A549 (cell line): ENCODE measurements around the gene WWP2. TPM values are rescaled to one million over a fixed set of nuclear protein-coding genes. Genes with fewer than 3 reads are reported as not detected.

Experiments used
- ATAC-seq, 2 experiments: fragments of 200-7000 bp in 1 of 2; fragments of >200 bp in 1 of 2; cut with Nextera tagmentation in 1 of 2; cut with Tn5 transposase in 1 of 2; 3 replicates each; pipeline versions ENCODE4 v1.8.0 to v1.9.1; 2018 to 2020; ENCODE audit warnings: mild to moderate bottlenecking in 1 of 2, moderate library complexity in 1 of 2
- CTCF ChIA-PET: fragments of 300-600 bp; sonication (Branson Sonifier 250); formaldehyde crosslinking; extraction: SDS; loops from one replicate; lab custom pipeline; 2021; ENCODE audit warnings: antibody characterized with exemption, inconsistent platforms; lab: Yijun Ruan, JAX
- POLR2A ChIA-PET: fragments of 350-600 bp; formaldehyde crosslinking; extraction: SDS; loops from one replicate; lab custom pipeline; 2021; ENCODE audit warnings: antibody characterized with exemption, inconsistent platforms; lab: Yijun Ruan, JAX
- DNase-seq, 2 experiments: peaks; one replicate each; pipeline versions ENCODE4 v3.0.0 to v3.0.0-alpha.2; 2011 to 2016; ENCODE audit warnings: low read depth in 1 of 2, low spot score in 1 of 2
- FAIRE-seq: peaks from 2 replicates; lab custom pipeline; 2011; peaks lifted over from hg19 to GRCh38; lab: Jason Lieb, UNC
- H3K27ac ChIP-seq, 2 experiments: fragments of >200 bp; sonication (Bioruptor Twin); formaldehyde crosslinking; 3 replicates each; pipeline ENCODE4 v1.5.1; 2016 to 2017
- H3K4me1 ChIP-seq: fragments of >200 bp; sonication (Bioruptor Twin); formaldehyde crosslinking; 3 replicates; pipeline ENCODE4 v1.6.1; 2016
- H3K4me2 ChIP-seq: fragments of >200 bp; sonication (Bioruptor Twin); formaldehyde crosslinking; 3 replicates; pipeline ENCODE4 v1.6.1; 2016
- H3K4me3 ChIP-seq: fragments of >200 bp; sonication (Bioruptor Twin); formaldehyde crosslinking; 3 replicates; pipeline ENCODE4 v1.5.1; 2016
- H3K9me3 ChIP-seq: fragments of >200 bp; sonication (Bioruptor Twin); formaldehyde crosslinking; 3 replicates; pipeline ENCODE4 v1.6.1; 2016
- CBX8 ChIP-seq: fragments of 200-600 bp; sonication (generic); IDR thresholded peaks from 2 replicates; pipeline ENCODE4 v1.6.1; 2016
- CEBPB ChIP-seq, 2 experiments: fragments of >200 bp in 1 of 2; sonication (Bioruptor Twin) in 1 of 2; formaldehyde crosslinking in 1 of 2; IDR thresholded peaks; 2 replicates each; pipeline ENCODE4 v1.6.1; 2012 to 2016
- EHF ChIP-seq: fragments of 250-450 bp; sonication (Bioruptor Pico); IDR thresholded peaks from 2 replicates; pipeline ENCODE4 v1.5.0; 2020; ENCODE audit warnings: mild to moderate bottlenecking
- FOSL2 ChIP-seq, 2 experiments: fragments of 450-650 bp in 1 of 2; fragments of >200 bp in 1 of 2; sonication (Bioruptor Twin) in 1 of 2; formaldehyde crosslinking; IDR thresholded peaks; 2 replicates each; pipeline versions ENCODE4 v1.5.0 to v1.6.1; 2016 to 2020; ENCODE audit warnings: mild to moderate bottlenecking in 1 of 2, moderate library complexity in 1 of 2
- FOXS1 ChIP-seq: fragments of 250-450 bp; sonication (Bioruptor Pico); IDR thresholded peaks from 2 replicates; pipeline ENCODE4 v1.5.0; 2020; ENCODE audit warnings: mild to moderate bottlenecking, moderate library complexity
- GATA3 ChIP-seq: IDR thresholded peaks from 2 replicates; pipeline ENCODE4 v1.6.1; 2012; ENCODE audit warnings: borderline replicate concordance
- HES2 ChIP-seq: fragments of >200 bp; sonication (Bioruptor Twin); formaldehyde crosslinking; IDR thresholded peaks from 2 replicates; pipeline ENCODE4 v1.6.1; 2016
- HOXB13 ChIP-seq: fragments of 250-450 bp; sonication (Bioruptor Pico); IDR thresholded peaks from 2 replicates; pipeline ENCODE4 v1.5.0; 2020; ENCODE audit warnings: low read depth, mild to moderate bottlenecking, moderate library complexity
- JUN ChIP-seq, 2 experiments: fragments of >200 bp; sonication (Bioruptor Twin); formaldehyde crosslinking; IDR thresholded peaks; 2 replicates in 1 of 2; 3 replicates in 1 of 2; pipeline ENCODE4 v1.6.1; 2016 to 2017
- JUNB ChIP-seq: fragments of >200 bp; sonication (Bioruptor Twin); formaldehyde crosslinking; IDR thresholded peaks from 2 replicates; pipeline ENCODE4 v1.6.1; 2016
- KDM1A ChIP-seq: fragments of 200-600 bp; sonication (generic); IDR thresholded peaks from 2 replicates; pipeline ENCODE4 v1.6.1; 2016; ENCODE audit warnings: low read depth, mild to moderate bottlenecking
- MAFK ChIP-seq: fragments of 450-650 bp; IDR thresholded peaks from 2 replicates; pipeline ENCODE4 v1.6.1; 2014; ENCODE audit not compliant: partially characterized antibody
- MAZ ChIP-seq: fragments of 150-350 bp; IDR thresholded peaks from 2 replicates; pipeline ENCODE4 v1.6.1; 2014; ENCODE audit warnings: antibody characterized with exemption, low read depth, low read length, borderline replicate concordance
- NFE2L2 ChIP-seq: fragments of 150-350 bp; conservative IDR thresholded peaks from 2 replicates; pipeline ENCODE4 v1.6.1; 2014; ENCODE audit warnings: low read length
- NR3C1 ChIP-seq: fragments of >200 bp; sonication (Bioruptor Twin); formaldehyde crosslinking; IDR thresholded peaks from 3 replicates; pipeline ENCODE4 v1.6.1; 2017
- PHF8 ChIP-seq: fragments of 200-600 bp; sonication (generic); IDR thresholded peaks from 2 replicates; pipeline ENCODE4 v1.6.1; 2016; ENCODE audit warnings: low read depth, mild to moderate bottlenecking, antibody characterized with exemption, moderate library complexity, borderline replicate concordance
- POLR2A ChIP-seq: IDR thresholded peaks from 2 replicates; pipeline ENCODE4 v1.6.1; 2012; ENCODE audit warnings: mild to moderate bottlenecking, low read length
- RAD21 ChIP-seq, 2 experiments: fragments of >200 bp in 1 of 2; sonication (Bioruptor Twin) in 1 of 2; formaldehyde crosslinking in 1 of 2; IDR thresholded peaks in 1 of 2; conservative IDR thresholded peaks in 1 of 2; 2 replicates in 1 of 2; 3 replicates in 1 of 2; pipeline ENCODE4 v1.6.1; 2012 to 2018; ENCODE audit warnings: inconsistent platforms in 1 of 2
- RFX5 ChIP-seq: fragments of 450-650 bp; IDR thresholded peaks from 2 replicates; pipeline ENCODE4 v1.7.1; 2014; ENCODE audit warnings: antibody characterized with exemption, mild to moderate bottlenecking, moderate library complexity
- SMC3 ChIP-seq: fragments of >200 bp; sonication (Bioruptor Twin); formaldehyde crosslinking; IDR thresholded peaks from 3 replicates; pipeline ENCODE4 v1.6.1; 2018; ENCODE audit warnings: inconsistent platforms
- TFCP2L1 ChIP-seq: fragments of 250-450 bp; sonication (Bioruptor Pico); IDR thresholded peaks from 2 replicates; pipeline ENCODE4 v1.5.0; 2021; ENCODE audit warnings: mild to moderate bottlenecking
- ZC3H11A ChIP-seq: fragments of 450-650 bp; IDR thresholded peaks from 2 replicates; pipeline ENCODE4 v1.6.1; 2014; ENCODE audit warnings: antibody characterized with exemption, mild to moderate bottlenecking
- ZFP36 ChIP-seq: fragments of 450-650 bp; IDR thresholded peaks from 2 replicates; pipeline ENCODE4 v1.6.1; 2014; ENCODE audit warnings: borderline replicate concordance; ENCODE audit not compliant: partially characterized antibody
- ZNF302 ChIP-seq: fragments of 250-450 bp; sonication (Bioruptor Pico); IDR thresholded peaks from 2 replicates; pipeline ENCODE4 v1.9.0; 2021; ENCODE audit warnings: inconsistent platforms, mild to moderate bottlenecking, moderate library complexity
- ZSCAN20 ChIP-seq: fragments of 250-450 bp; sonication (Bioruptor Pico); IDR thresholded peaks from 2 replicates; pipeline ENCODE4 v1.8.0; 2022; ENCODE audit warnings: mild to moderate bottlenecking, moderate library complexity
- WGBS: methylation state at CpG from one replicate; pipeline ENCODE4 v1.1.6; 2017; ENCODE audit errors: missing lambda C conversion rate; 5-methylcytosine and 5-hydroxymethylcytosine counted together
- polyA plus RNA-seq, 4 experiments: library from polyadenylated mRNA; depleted of rRNA in 3 of 4; stranded (reverse); fragments of >200 nt; fragmentation: RNase III in 1 of 4; extraction: RNeasy Plus Mini Kit Qiagen cat#74134 plus additional on column Dnase treatment in 1 of 4; gene quantifications; 2 replicates in 3 of 4; 3 replicates in 1 of 4; pipeline ENCODE4 v1.2.3, GENCODE V29; 2011 to 2017
- TF ChIP-seq, protein P1 (sequence below): fragments of 250-450 bp; sonication (Bioruptor Pico); IDR thresholded peaks from 2 replicates; pipeline ENCODE4 v1.5.0; 2021; ENCODE audit warnings: mild to moderate bottlenecking, moderate library complexity, borderline replicate concordance
- TF ChIP-seq, protein P2 (sequence below): fragments of >200 bp; sonication (Bioruptor Twin); formaldehyde crosslinking; IDR thresholded peaks from 3 replicates; pipeline ENCODE4 v1.6.1; 2016

WWP2 gene
- polyA plus RNA-seq, 2 of the 4 experiments (the other 2 are of a cell fraction): 16.1 to 16.2 TPM

DNA sequence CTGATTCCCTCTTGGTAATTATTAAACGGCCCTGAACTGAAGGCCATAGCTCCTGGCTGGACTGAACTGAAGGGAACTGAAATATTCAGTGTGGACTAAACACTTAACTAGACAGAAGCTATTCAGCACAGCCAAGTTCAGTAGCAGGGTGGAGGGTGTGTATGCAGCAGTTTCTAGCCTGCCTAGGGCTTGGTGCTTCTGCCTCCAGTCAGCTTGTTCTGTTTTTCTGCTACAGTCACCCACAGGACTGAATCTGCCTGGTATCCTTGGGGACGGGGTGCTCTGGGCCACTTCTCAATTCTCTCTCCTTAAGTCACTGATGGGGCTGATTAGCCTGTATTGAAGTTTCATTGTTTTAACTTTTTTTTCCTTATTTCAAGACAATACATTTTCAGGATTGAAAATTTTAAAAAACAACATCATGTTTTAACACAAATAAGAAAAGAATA is 77.1 kb downstream of the WWP2 start:
- Histone ChIP-seq H3K4me2 (no peak overlapping the region), H3K9me3 (no peaks in the 10 kb centered on the region), H3K27ac (no peak overlapping the region)
- ATAC-seq: no peak; a peak in 3 of 6 replicates
- TF ChIP-seq RFX5: no peak
- TF ChIP-seq HES2: no peak
- TF ChIP-seq TFCP2L1: no peak
- no peak for TF ChIP-seq ZSCAN20 (CRISPR knock-in tag)
- no peak for TF ChIP-seq MAFK
- TF ChIP-seq, all 56 proteins: peak for 0
- POLR2A ChIA-PET: no interaction called here
- CTCF ChIA-PET: interaction anchor here (0.8 to 1.5 kb wide), 6 partner anchors 12 to 91 kb away, joined by 3 to 6 read pairs (median 3); no protein-coding TSS in a partner anchor
- 66% methylated on average over 2 of the region's 2 CpGs for WGBS
- no peak for DNase-seq
- no peak overlapping the region for H3K4me3 ChIP-seq
- no peak for FAIRE-seq
- H3K4me1 ChIP-seq: no peaks in the 10 kb centered on the region

GRCh38 chr16:69839798-69840409 is 77.8 kb downstream of the WWP2 start:
- Histone ChIP-seq H3K4me1 (no peaks in the 10 kb centered on the region), H3K9me3 (no peaks in the 10 kb centered on the region), H3K4me2 (no peak overlapping the region), H3K27ac (no peak overlapping the region)
- DNase-seq: no peak
- CTCF ChIA-PET: interaction anchor here (1.1 to 2.7 kb wide), 3 partner anchors 19 to 46 kb away, joined by 3 to 11 read pairs (median 3); no protein-coding TSS in a partner anchor
- ATAC-seq: no peak
- TF ChIP-seq KDM1A (no peak), ZSCAN20 (CRISPR knock-in tag) (no peak), JUN (IDR thresholded peaks at IDR 0.05) (no peak), GATA3 (no peak), JUNB (no peak), FOSL2 (IDR thresholded peaks at IDR 0.05) (no peak), FOSL2 (CRISPR knock-in tag; IDR thresholded peaks at IDR 0.05) (no peak), ZC3H11A (no peak), CBX8 (no peak), SMC3 (no peak), ZFP36 (no peak), RAD21 (conservative IDR thresholded peaks at IDR 0.05 in 1 of 2, IDR thresholded peaks at IDR 0.05 in 1 of 2) (no peak)
- TF ChIP-seq, protein P1, sequence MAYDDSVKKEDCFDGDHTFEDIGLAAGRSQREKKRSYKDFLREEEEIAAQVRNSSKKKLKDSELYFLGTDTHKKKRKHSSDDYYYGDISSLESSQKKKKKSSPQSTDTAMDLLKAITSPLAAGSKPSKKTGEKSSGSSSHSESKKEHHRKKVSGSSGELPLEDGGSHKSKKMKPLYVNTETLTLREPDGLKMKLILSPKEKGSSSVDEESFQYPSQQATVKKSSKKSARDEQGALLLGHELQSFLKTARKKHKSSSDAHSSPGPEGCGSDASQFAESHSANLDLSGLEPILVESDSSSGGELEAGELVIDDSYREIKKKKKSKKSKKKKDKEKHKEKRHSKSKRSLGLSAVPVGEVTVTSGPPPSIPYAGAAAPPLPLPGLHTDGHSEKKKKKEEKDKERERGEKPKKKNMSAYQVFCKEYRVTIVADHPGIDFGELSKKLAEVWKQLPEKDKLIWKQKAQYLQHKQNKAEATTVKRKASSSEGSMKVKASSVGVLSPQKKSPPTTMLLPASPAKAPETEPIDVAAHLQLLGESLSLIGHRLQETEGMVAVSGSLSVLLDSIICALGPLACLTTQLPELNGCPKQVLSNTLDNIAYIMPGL (CRISPR knock-in tag): no peak
- TF ChIP-seq, protein P2, sequence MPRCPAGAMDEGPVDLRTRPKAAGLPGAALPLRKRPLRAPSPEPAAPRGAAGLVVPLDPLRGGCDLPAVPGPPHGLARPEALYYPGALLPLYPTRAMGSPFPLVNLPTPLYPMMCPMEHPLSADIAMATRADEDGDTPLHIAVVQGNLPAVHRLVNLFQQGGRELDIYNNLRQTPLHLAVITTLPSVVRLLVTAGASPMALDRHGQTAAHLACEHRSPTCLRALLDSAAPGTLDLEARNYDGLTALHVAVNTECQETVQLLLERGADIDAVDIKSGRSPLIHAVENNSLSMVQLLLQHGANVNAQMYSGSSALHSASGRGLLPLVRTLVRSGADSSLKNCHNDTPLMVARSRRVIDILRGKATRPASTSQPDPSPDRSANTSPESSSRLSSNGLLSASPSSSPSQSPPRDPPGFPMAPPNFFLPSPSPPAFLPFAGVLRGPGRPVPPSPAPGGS: no peak
- TF ChIP-seq, all 56 proteins: peak for 0
- WGBS: 93% methylated on average over 7 of the region's 10 CpGs
- FAIRE-seq: no peak
- POLR2A ChIA-PET: no interaction called here
- no peak overlapping the region for H3K4me3 ChIP-seq

DNA sequence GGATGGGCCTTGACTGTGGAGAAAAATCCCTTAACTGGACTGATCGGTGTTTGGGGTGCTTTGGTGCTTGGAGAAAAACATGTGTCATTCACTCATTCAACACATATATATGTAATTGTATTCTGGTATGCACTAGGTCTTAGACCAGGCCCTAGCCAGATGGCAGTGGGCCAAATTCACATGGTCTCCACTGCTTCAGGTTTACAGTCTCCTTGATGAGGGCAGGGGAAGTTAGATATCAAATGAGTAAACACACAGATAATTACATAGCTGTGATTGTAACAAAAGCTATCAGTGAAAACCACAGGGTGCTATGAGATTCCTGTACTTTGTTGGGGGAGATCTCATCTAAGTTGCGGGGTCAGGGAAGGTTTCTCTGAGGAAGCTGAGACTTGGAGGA is 78.8 kb downstream of the WWP2 start:
- H3K4me1 ChIP-seq: no peaks in the 10 kb centered on the region
- no peak overlapping the region for H3K4me2 ChIP-seq
- WGBS: 89% methylated on average over 2 of the region's 2 CpGs
- ChIA-PET CTCF (interaction anchor here (1.1 to 2.7 kb wide), 5 partner anchors 11 to 89 kb away, joined by 3 to 11 read pairs (median 5); no protein-coding TSS in a partner anchor), POLR2A (no interaction called here)
- H3K4me3 ChIP-seq: no peak overlapping the region
- DNase-seq: no peak
- FAIRE-seq: no peak
- no peak for ATAC-seq
- H3K9me3 ChIP-seq: no peaks in the 10 kb centered on the region
- TF ChIP-seq FOXS1 (CRISPR knock-in tag) (no peak), ZSCAN20 (CRISPR knock-in tag) (no peak), JUN (IDR thresholded peaks at IDR 0.05) (no peak), EHF (no peak), MAZ (no peak), SMC3 (no peak), ZFP36 (no peak), ZNF302 (CRISPR knock-in tag) (no peak), CEBPB (IDR thresholded peaks at IDR 0.05) (no peak), POLR2A (no peak), HOXB13 (CRISPR knock-in tag) (no peak), NR3C1 (no peak), PHF8 (no peak), NFE2L2 (no peak)
- TF ChIP-seq, protein P1 (CRISPR knock-in tag): no peak
- H3K27ac ChIP-seq: no peak overlapping the region
